DOHH2 (cell line): ENCODE data around the gene GRID2.

ENCODE experiments used
- H3F3A ChIP-seq: fragments of 200-600 bp; sonication (generic), shearing (Covaris generic); 2 replicates; pipeline ENCODE4 v1.6.0; 2016; ENCODE audit warnings: antibody characterized with exemption, mild to moderate bottlenecking; ENCODE audit not compliant: control insufficient read depth, insufficient read depth
- H3K27ac ChIP-seq: fragments of 200-600 bp; sonication (generic); 2 replicates; pipeline ENCODE4 v1.5.1; 2014; ENCODE audit warnings: low read depth, mild to moderate bottlenecking, low read length, moderate library complexity
- H3K27me3 ChIP-seq: fragments of 200-600 bp; sonication (generic); 2 replicates; pipeline ENCODE4 v1.6.1; 2014; ENCODE audit warnings: mild to moderate bottlenecking, low read length, mixed read lengths; ENCODE audit not compliant: control insufficient read depth
- H3K36me3 ChIP-seq: fragments of 200-600 bp; sonication (generic); 2 replicates; pipeline ENCODE4 v1.6.1; 2014; ENCODE audit warnings: mild to moderate bottlenecking, low read length, moderate library complexity, mixed read lengths; ENCODE audit not compliant: control insufficient read depth
- H3K4me1 ChIP-seq: fragments of 200-600 bp; sonication (generic); 2 replicates; pipeline ENCODE4 v1.6.1; 2014; ENCODE audit warnings: mild to moderate bottlenecking, low read length, mixed read lengths; ENCODE audit not compliant: control insufficient read depth
- H3K4me2 ChIP-seq: fragments of 200-600 bp; sonication (generic); 2 replicates; pipeline ENCODE4 v1.6.0; 2014; ENCODE audit warnings: mild to moderate bottlenecking, low read length, moderate library complexity
- H3K4me3 ChIP-seq: fragments of 200-600 bp; sonication (generic); 2 replicates; pipeline ENCODE4 v1.5.1; 2014; ENCODE audit warnings: mild to moderate bottlenecking, low read length, mixed read lengths
- H3K79me2 ChIP-seq: fragments of 200-600 bp; sonication (generic); 2 replicates; pipeline ENCODE4 v1.6.1; 2014; ENCODE audit warnings: mild to moderate bottlenecking, low read length, mixed read lengths; ENCODE audit not compliant: control insufficient read depth
- H3K9me2 ChIP-seq: fragments of 200-600 bp; sonication (generic); replicated peaks from 2 replicates; pipeline ENCODE4 v1.6.1; 2014; ENCODE audit warnings: mild to moderate bottlenecking, low read length, mixed read lengths; ENCODE audit not compliant: control insufficient read depth
- H3K9me3 ChIP-seq: fragments of 200-600 bp; sonication (generic); 2 replicates; pipeline ENCODE4 v1.6.1; 2014; ENCODE audit warnings: antibody characterized with exemption, low read length, mixed read lengths; ENCODE audit not compliant: control insufficient read depth, insufficient read depth
- H4K20me1 ChIP-seq: fragments of 200-600 bp; sonication (generic); 2 replicates; pipeline ENCODE4 v1.6.0; 2014; ENCODE audit warnings: low read depth, mild to moderate bottlenecking, antibody characterized with exemption, low read length, moderate library complexity; ENCODE audit not compliant: control insufficient read depth, insufficient read depth
- CTCF ChIP-seq: fragments of 200-600 bp; sonication (generic); IDR thresholded peaks from one replicate; pipeline ENCODE4 v1.5.1; 2014; ENCODE audit warnings: antibody characterized with exemption, mild to moderate bottlenecking, low read depth, low read length; ENCODE audit not compliant: poor library complexity, severe bottlenecking
- EZH2phosphoT487 ChIP-seq: fragments of 200-600 bp; sonication (generic); IDR thresholded peaks from 2 replicates; pipeline ENCODE4 v1.6.1; 2017; ENCODE audit warnings: borderline replicate concordance, mild to moderate bottlenecking, antibody characterized with exemption, low read length, moderate library complexity, mixed read lengths

The GRID2 gene

GRCh38 chr4:93770201-93770600, 1466.4 kb downstream of the GRID2 start:
- no peaks in the 10 kb centered on the region for H3K36me3 ChIP-seq
- no peak overlapping the region for H3K4me3 ChIP-seq
- no peak overlapping the region for H3K27ac ChIP-seq
- no peaks in the 10 kb centered on the region for H3K4me1 ChIP-seq
- no peaks in the 10 kb centered on the region for H3K9me3 ChIP-seq
- H4K20me1 ChIP-seq = no peaks in the 10 kb centered on the region
- no peak overlapping the region for H3K4me2 ChIP-seq
- H3K79me2 ChIP-seq = no peaks in the 10 kb centered on the region
- no peaks in the 10 kb centered on the region for H3K9me2 ChIP-seq
- H3K27me3 ChIP-seq = no peaks in the 10 kb centered on the region
- H3F3A ChIP-seq = no peaks in the 10 kb centered on the region
- TF ChIP-seq CTCF = no peak
- TF ChIP-seq EZH2phosphoT487 = no peak

GRCh38 chr4:93771640-93772411, 1468.1 kb downstream of the GRID2 start:
- H3K27ac ChIP-seq = no peak overlapping the region
- no peaks in the 10 kb centered on the region for H3K9me3 ChIP-seq
- H3K79me2 ChIP-seq = no peaks in the 10 kb centered on the region
- no peak overlapping the region for H3K4me3 ChIP-seq
- H3F3A ChIP-seq = no peaks in the 10 kb centered on the region
- no peaks in the 10 kb centered on the region for H3K27me3 ChIP-seq
- no peaks in the 10 kb centered on the region for H3K4me1 ChIP-seq
- TF ChIP-seq EZH2phosphoT487 (no peak), CTCF (no peak)
- H3K9me2 ChIP-seq = no peaks in the 10 kb centered on the region
- H3K36me3 ChIP-seq = no peaks in the 10 kb centered on the region
- no peaks in the 10 kb centered on the region for H4K20me1 ChIP-seq
- no peak overlapping the region for H3K4me2 ChIP-seq

GRCh38 chr4:93772858-93773257, 1469.1 kb downstream of the GRID2 start:
- H3K4me3 ChIP-seq = no peak overlapping the region
- H3K9me3 ChIP-seq = no peaks in the 10 kb centered on the region
- no peaks in the 10 kb centered on the region for H3K9me2 ChIP-seq
- no peaks in the 10 kb centered on the region for H3F3A ChIP-seq
- H4K20me1 ChIP-seq = no peaks in the 10 kb centered on the region
- no peak for TF ChIP-seq CTCF
- TF ChIP-seq EZH2phosphoT487 = no peak
- no peaks in the 10 kb centered on the region for H3K4me1 ChIP-seq
- H3K27me3 ChIP-seq = no peaks in the 10 kb centered on the region
- no peaks in the 10 kb centered on the region for H3K36me3 ChIP-seq
- no peak overlapping the region for H3K27ac ChIP-seq
- H3K4me2 ChIP-seq = no peak overlapping the region
- no peaks in the 10 kb centered on the region for H3K79me2 ChIP-seq
